Kidney epithelial cell (primary cell): ENCODE measurements around the gene DHRSX. TPM values are rescaled to one million over a fixed set of nuclear protein-coding genes. Genes with fewer than 3 reads are reported as not detected.

Experiments used
- DNase-seq: peaks from one replicate; pipeline ENCODE4 v3.0.0-alpha.2; 2010; ENCODE audit warnings: low read depth
- H3K27me3 ChIP-seq: 2 replicates; pipeline ENCODE4 v1.6.0; 2011; ENCODE audit warnings: low read length; ENCODE audit not compliant: control insufficient read depth, insufficient read depth
- H3K36me3 ChIP-seq: 2 replicates; pipeline ENCODE4 v1.5.1; 2011; ENCODE audit warnings: low read length; ENCODE audit not compliant: control insufficient read depth, insufficient read depth
- H3K4me3 ChIP-seq: 2 replicates; pipeline ENCODE4 v1.5.1; 2011; ENCODE audit warnings: low read depth, mild to moderate bottlenecking, control low read depth, low read length
- total RNA-seq: library from RNA; depleted of rRNA; stranded (reverse); fragments of >200 nt; gene quantifications from 2 replicates; pipeline ENCODE4 v1.2.3, GENCODE V29; 2015
- TF ChIP-seq, protein P1 (sequence below): IDR thresholded peaks from 2 replicates; pipeline ENCODE4 v1.5.1; 2011; ENCODE audit warnings: mild to moderate bottlenecking, moderate library complexity, low read length, control low read depth, inconsistent platforms; ENCODE audit not compliant: insufficient read depth, poor library complexity, severe bottlenecking

Gene DHRSX
- total RNA-seq, 1 donor from 2014 or later, result 31.2 TPM

DNA sequence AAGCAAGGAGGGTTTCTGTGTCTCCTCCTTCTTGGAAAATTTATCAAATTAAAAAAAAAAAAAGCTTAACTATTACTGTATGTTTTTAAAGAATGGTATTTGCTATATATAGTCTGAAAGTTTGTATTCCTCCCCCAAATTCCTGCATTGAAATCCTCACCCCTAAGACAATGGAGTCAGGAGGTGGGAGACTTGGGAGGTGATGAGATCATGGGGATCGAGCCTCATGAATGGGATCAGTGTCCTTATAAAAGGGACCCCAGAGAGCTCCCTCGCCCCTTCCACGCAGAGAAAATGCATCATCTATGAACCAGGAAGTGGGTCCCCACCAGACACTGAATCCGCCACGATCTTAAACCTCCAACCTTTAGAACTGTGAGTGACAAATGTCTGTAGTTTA is 50.1 kb downstream of the DHRSX start:
- no peaks in the 10 kb centered on the region for H3K27me3 ChIP-seq
- DNase-seq, result no peak
- TF ChIP-seq, protein P1, sequence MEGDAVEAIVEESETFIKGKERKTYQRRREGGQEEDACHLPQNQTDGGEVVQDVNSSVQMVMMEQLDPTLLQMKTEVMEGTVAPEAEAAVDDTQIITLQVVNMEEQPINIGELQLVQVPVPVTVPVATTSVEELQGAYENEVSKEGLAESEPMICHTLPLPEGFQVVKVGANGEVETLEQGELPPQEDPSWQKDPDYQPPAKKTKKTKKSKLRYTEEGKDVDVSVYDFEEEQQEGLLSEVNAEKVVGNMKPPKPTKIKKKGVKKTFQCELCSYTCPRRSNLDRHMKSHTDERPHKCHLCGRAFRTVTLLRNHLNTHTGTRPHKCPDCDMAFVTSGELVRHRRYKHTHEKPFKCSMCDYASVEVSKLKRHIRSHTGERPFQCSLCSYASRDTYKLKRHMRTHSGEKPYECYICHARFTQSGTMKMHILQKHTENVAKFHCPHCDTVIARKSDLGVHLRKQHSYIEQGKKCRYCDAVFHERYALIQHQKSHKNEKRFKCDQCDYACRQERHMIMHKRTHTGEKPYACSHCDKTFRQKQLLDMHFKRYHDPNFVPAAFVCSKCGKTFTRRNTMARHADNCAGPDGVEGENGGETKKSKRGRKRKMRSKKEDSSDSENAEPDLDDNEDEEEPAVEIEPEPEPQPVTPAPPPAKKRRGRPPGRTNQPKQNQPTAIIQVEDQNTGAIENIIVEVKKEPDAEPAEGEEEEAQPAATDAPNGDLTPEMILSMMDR, result no peak
- H3K4me3 ChIP-seq, result no peak overlapping the region
- H3K36me3 ChIP-seq, result peaks cover 1% of the 10 kb centered on the region

DNA sequence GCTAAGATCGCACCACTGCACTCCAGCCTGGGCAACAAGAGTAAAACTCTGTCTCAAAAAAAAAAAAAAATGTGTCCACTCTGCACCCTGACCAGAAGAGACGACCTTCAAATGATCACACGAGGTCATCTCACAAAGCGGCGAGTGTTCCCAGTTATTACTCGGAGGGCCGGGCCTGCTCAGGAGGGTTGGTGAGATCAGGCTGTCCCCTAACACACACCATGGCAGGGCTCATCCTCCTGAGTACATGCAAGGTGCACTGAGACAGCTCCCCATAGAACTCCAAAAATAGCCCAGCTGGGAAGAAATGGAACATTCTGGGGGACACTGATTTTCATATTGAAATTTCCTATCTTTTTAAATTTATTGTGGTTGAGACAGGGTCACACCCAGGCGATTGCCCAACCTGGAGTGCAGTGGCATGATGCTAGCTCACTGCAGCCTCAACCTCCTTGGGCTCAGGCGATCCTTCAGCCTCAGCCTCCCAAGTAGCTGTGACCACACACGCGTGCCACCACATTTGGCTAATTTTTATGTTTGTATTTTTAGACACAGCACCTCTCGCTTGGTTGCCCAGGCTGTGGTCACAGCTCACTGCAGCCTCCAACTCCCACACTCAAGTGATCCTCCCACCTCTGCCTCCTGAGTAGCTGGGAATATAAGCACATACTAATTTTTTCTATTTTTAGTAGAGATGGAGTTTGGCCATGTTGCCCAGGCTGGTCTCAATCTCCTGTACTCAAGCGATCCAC is 51.5 kb downstream of the DHRSX start:
- TF ChIP-seq, protein P1, result no peak
- no peak for DNase-seq
- H3K36me3 ChIP-seq, result peaks cover 1% of the 10 kb centered on the region
- no peak overlapping the region for H3K4me3 ChIP-seq
- H3K27me3 ChIP-seq, result no peaks in the 10 kb centered on the region

DNA sequence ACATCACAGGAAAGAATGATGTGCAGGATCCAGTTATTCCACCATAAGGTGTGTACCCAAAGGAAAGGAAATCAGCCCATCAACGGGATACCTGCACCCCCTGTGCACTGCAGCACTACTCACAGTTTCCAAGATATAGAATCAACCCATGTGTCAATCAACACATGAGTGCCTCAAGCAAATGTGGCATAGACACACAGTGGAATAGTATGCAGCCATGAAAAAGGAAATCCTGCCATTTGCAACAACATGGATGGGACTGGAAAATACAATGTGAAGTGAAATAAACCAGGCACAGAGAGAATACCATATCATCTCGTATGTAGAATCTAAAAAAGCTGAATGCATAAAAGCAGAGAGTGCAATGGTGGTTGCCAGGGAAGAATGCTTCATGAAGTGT is 53.3 kb downstream of the DHRSX start:
- no peaks in the 10 kb centered on the region for H3K36me3 ChIP-seq
- no peaks in the 10 kb centered on the region for H3K27me3 ChIP-seq
- TF ChIP-seq, protein P1, result no peak
- no peak overlapping the region for H3K4me3 ChIP-seq
- DNase-seq, result no peak

DNA sequence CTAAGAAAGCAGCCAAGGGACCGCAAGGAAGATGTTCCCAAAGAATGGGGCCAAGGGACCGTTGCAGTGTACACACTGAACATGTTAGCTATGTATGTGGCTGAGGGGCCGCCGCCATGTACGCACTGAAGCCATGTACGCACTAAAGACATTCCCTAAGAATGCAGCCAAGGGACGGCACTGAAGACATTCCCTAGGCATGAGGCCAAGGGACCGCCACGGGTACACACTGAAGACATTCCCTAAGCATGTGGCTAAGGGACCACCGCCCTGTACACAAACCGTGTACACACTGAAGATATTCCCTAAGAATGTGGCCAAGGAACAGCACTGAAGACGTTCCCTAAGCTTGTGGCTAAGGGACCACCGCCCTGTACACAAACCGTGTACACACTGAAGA is 54.0 kb downstream of the DHRSX start:
- no peak for DNase-seq
- Histone ChIP-seq H3K4me3 (no peak overlapping the region), H3K27me3 (no peaks in the 10 kb centered on the region), H3K36me3 (no peaks in the 10 kb centered on the region)
- TF ChIP-seq, protein P1, result no peak

DNA sequence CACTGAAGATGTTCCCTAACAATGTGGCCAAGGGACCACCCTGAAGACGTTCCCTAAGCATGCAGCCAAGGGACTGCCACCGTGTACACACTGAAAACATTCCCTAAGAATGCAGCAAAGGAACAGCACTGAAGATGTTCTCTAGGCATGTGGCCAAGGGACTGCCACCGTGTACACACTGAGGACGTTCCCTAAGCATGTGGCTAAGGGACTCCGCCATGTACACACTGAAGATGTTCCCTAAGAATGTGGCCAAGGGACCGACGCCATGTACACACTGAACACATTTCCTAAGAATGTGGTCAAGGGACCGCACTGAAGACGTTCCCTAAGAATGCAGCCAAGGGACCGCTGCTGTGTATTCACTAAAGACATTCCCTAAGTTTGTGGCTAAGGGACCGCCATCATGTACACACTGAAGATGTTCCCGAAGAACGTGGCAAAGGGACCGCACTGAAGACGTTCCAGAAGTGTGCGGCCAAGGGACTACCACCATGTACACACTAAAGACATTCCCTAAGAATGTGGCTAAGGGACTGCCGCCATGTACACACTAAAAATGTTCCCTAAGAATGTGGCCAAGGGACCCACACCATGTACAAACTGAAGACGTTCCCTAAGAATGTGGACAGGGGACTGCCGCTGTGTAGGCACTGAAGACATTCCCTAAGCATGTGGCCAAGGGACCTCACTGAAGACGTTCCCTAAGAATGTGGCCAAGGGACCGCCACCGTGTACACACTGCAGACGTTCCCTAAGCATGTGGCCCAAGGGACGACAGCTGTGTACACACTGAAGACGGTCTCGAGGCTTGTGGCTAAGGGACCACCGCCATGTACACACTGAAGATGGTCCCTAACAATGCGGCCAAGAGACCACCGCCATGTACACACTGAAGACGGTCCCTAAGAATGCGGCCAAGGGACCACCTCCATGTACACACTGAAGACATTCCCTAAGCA is 54.8 kb downstream of the DHRSX start:
- no peak overlapping the region for H3K4me3 ChIP-seq
- no peaks in the 10 kb centered on the region for H3K27me3 ChIP-seq
- DNase-seq, result no peak
- no peaks in the 10 kb centered on the region for H3K36me3 ChIP-seq
- TF ChIP-seq, protein P1, result no peak
